Breast epithelium (tissue), 4 donors: ENCODE results near the gene TLE7. TPM values are rescaled to one million over a fixed set of nuclear protein-coding genes. Genes with fewer than 3 reads are reported as not detected.

Experiments used
- DNase-seq, 2 donors: peaks; one replicate each; pipeline ENCODE4 v3.0.0-alpha.2; 2019; ENCODE audit warnings: low spot score in 2 of 2
- H3K27ac ChIP-seq, 2 donors: fragments of 200-600 bp; sonication (generic) in 1 of 2; one replicate each; pipeline ENCODE4 v1.5.1; 2016 to 2019; ENCODE audit warnings: mild to moderate bottlenecking in 1 of 2
- H3K27me3 ChIP-seq, 2 donors: fragments of 200-600 bp; sonication (generic) in 1 of 2; one replicate each; pipeline versions ENCODE4 v1.5.1 to v1.6.0; 2017 to 2019; ENCODE audit warnings: control low read depth in 1 of 2, mild to moderate bottlenecking in 1 of 2
- H3K36me3 ChIP-seq: fragments of 200-600 bp; one replicate; pipeline ENCODE4 v1.5.1; 2019
- H3K4me1 ChIP-seq, 2 donors: fragments of 200-600 bp; sonication (generic); one replicate each; pipeline ENCODE4 v1.5.1; 2016 to 2019; ENCODE audit warnings: control low read depth in 1 of 2
- H3K4me3 ChIP-seq, 3 donors: fragments of 200-600 bp; sonication (generic); 1 replicate in 2 of 3; 2 replicates in 1 of 3; pipeline ENCODE4 v1.5.1; 2016 to 2019; ENCODE audit warnings: mild to moderate bottlenecking in 3 of 3, moderate library complexity in 2 of 3
- H3K9me3 ChIP-seq, 2 donors: fragments of 200-600 bp; sonication (generic) in 1 of 2; one replicate each; pipeline ENCODE4 v1.5.1; 2016 to 2019; ENCODE audit warnings: control low read depth in 1 of 2
- POLR2A ChIP-seq: fragments of 450-650 bp; IDR thresholded peaks from one replicate; pipeline ENCODE4 v1.6.1; 2016; ENCODE audit warnings: antibody characterized with exemption, mild to moderate bottlenecking, moderate library complexity
- POLR2AphosphoS5 ChIP-seq, 3 donors: sonication (generic); formaldehyde crosslinking; IDR thresholded peaks; one replicate each; pipeline ENCODE4 v1.6.1; 2017; ENCODE audit warnings: antibody characterized with exemption in 3 of 3
- intact Hi-C: fragments of 100-400 bp; cut with DNase I; formaldehyde crosslinking; loops from one replicate; pipeline ENCODE4 v1.15.1; 2023; ENCODE audit warnings: low total_unique reads
- total RNA-seq, 3 donors: library from RNA; depleted of rRNA; stranded (reverse); fragments of >200 nt; gene quantifications; one replicate each; pipeline ENCODE4 v1.1.0, GENCODE V29; 2016
- TF ChIP-seq, protein P1 (sequence below), 3 donors: fragments of 450-650 bp; IDR thresholded peaks; one replicate each; pipeline ENCODE4 v1.5.1; 2016 to 2017; ENCODE audit warnings: antibody characterized with exemption in 3 of 3, mild to moderate bottlenecking in 3 of 3, moderate library complexity in 3 of 3

The TLE7 gene
- total RNA-seq, 3 donors from 2014 or later: not detected

DNA sequence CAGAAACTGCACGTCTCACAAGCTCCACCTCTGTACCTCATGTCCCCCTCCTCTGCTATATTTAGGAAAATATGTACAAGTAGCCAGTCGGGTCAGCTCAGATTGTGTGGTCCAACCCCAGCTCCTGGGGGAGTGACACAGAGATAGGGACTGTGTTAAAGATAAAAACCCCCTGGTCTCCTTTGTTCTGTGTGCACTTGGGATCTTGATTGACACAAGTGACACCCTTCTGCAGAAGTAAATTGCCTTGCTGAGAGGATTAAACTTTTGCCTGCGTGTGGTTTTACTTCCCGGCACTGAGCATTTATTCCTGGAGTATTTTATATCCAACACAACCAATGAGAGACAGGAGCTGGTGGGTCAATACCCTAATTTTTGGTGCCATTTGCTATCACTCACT, 37.5 kb downstream of the TLE7 start:
- Histone ChIP-seq H3K4me1 (no peaks in the 10 kb centered on the region), H3K9me3 (no peaks in the 10 kb centered on the region), H3K36me3 (no peaks in the 10 kb centered on the region), H3K4me3 (no peak overlapping the region), H3K27me3 (no peaks in the 10 kb centered on the region), H3K27ac (no peak overlapping the region)
- no peak for DNase-seq
- no peak for TF ChIP-seq POLR2A
- TF ChIP-seq, protein P1, sequence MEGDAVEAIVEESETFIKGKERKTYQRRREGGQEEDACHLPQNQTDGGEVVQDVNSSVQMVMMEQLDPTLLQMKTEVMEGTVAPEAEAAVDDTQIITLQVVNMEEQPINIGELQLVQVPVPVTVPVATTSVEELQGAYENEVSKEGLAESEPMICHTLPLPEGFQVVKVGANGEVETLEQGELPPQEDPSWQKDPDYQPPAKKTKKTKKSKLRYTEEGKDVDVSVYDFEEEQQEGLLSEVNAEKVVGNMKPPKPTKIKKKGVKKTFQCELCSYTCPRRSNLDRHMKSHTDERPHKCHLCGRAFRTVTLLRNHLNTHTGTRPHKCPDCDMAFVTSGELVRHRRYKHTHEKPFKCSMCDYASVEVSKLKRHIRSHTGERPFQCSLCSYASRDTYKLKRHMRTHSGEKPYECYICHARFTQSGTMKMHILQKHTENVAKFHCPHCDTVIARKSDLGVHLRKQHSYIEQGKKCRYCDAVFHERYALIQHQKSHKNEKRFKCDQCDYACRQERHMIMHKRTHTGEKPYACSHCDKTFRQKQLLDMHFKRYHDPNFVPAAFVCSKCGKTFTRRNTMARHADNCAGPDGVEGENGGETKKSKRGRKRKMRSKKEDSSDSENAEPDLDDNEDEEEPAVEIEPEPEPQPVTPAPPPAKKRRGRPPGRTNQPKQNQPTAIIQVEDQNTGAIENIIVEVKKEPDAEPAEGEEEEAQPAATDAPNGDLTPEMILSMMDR (IDR thresholded peaks at IDR 0.05): no peak
- no peak for TF ChIP-seq POLR2AphosphoS5 (IDR thresholded peaks at IDR 0.05)
- intact Hi-C loops: no loop called here

DNA sequence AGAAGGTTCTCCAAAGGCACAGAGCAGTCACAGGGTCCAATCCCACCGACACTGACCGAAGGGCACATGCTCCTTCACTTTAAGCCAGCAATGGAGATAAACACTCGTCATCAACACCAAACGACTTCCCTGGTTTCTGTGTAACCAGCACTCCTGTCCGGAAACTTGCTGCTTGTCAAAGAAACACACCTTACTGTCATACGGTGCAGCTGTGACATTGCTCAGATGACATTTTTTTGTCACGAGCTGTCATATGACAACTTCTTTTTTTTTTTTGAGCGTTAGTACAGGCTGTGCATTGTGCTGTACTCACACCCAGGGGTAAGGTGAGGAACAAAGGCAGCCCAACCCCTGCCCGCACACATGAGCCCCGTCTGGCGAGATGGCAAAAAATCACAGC, 39.2 kb downstream of the TLE7 start:
- intact Hi-C loops: no loop called here
- TF ChIP-seq POLR2AphosphoS5 (IDR thresholded peaks at IDR 0.05) (no peak), POLR2A (no peak)
- TF ChIP-seq, protein P1 (IDR thresholded peaks at IDR 0.05): no peak
- no peak overlapping the region for H3K4me3 ChIP-seq
- no peak for DNase-seq
- no peaks in the 10 kb centered on the region for H3K4me1 ChIP-seq
- H3K27me3 ChIP-seq: no peaks in the 10 kb centered on the region
- H3K36me3 ChIP-seq: no peaks in the 10 kb centered on the region
- no peaks in the 10 kb centered on the region for H3K9me3 ChIP-seq
- no peak overlapping the region for H3K27ac ChIP-seq

DNA sequence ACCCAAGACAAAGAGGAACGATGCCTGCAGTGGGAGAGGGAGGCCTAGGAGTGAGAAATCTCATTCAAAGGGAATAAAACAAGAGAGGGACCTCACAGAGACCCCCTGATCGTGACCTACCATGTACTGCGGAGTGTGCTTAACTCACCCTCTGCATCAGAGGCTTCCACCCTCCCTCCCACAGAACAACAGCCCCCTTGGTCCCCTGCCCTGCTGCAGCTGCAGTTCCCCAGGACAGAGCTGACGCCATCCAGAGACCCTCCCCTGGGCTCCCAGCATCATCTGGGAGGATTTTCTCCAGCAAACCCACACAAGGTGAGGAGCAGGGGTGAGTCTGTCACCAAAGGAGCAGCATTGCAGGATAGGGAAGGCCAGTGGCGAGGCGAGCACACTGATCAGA, 39.8 kb downstream of the TLE7 start:
- Histone ChIP-seq H3K9me3 (no peaks in the 10 kb centered on the region), H3K27ac (no peak overlapping the region), H3K27me3 (no peaks in the 10 kb centered on the region), H3K4me1 (no peaks in the 10 kb centered on the region), H3K36me3 (no peaks in the 10 kb centered on the region), H3K4me3 (no peak overlapping the region)
- TF ChIP-seq POLR2AphosphoS5 (IDR thresholded peaks at IDR 0.05) (no peak), POLR2A (no peak)
- TF ChIP-seq, protein P1 (IDR thresholded peaks at IDR 0.05): no peak
- intact Hi-C loops: no loop called here
- no peak for DNase-seq

DNA sequence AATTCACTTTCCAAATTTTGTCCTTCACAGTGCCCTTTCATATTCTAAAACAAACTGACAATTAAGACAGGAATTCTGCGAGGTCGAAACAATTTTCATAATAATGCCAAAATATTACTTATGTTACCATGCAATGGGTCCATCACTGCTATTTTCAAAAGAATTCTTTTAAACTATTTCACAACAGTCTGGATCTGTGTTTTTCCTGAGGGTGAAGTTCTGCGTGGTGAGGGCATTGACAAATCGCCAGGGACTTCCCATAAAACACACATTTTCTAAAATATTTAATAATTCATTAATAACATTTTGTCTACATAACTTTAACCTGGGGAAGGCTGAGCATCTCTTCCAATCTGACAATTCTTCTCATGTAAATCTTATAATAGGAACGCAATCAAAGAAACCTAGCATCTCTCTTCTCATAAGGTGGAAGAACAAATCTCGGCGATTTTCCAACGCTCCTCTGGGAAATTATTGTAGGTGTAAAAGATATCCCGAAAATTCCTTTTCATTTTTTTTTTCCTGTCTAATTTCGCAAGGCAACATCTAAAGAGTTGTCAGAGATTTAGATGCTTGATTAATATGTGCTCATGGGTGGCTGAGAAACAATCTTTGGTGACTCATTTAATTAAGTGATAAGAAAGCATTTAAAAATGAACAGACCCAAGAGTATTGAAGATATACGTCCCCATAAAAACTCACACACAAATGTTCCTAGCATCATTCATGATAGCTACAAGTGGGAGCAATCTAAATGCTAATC, 41.9 kb downstream of the TLE7 start:
- H3K9me3 ChIP-seq: no peaks in the 10 kb centered on the region
- intact Hi-C loops: no loop called here
- no peaks in the 10 kb centered on the region for H3K27me3 ChIP-seq

DNA sequence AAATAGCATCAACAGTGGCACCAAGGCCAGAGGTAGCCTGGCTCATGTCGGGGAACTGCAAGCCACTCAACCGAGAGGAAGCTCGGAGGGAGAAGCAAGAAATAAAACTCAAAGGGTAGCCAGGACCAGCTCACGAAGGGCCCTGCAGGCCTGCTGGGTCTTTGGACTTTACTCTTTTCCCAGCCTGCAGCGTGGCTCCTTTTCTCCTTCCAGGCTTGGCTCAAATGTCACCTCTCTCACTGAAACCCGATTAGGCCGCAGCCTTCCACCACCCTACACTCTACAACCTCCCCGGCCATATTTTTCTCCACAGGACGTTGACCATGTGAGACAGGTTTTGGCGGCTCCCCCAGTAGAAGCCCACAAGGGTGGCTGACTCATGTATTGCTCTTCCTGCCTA, 45.3 kb downstream of the TLE7 start:
- no peak overlapping the region for H3K27ac ChIP-seq
- no peaks in the 10 kb centered on the region for H3K36me3 ChIP-seq
- intact Hi-C loops: no loop called here
- H3K4me1 ChIP-seq: no peaks in the 10 kb centered on the region
- H3K4me3 ChIP-seq: no peak overlapping the region
- DNase-seq: no peak
- H3K9me3 ChIP-seq: no peaks in the 10 kb centered on the region
- H3K27me3 ChIP-seq: no peaks in the 10 kb centered on the region
- TF ChIP-seq, protein P1 (IDR thresholded peaks at IDR 0.05): no peak
- TF ChIP-seq POLR2AphosphoS5 (IDR thresholded peaks at IDR 0.05) (no peak), POLR2A (no peak)

More for the DNA sequence above, 41.9 kb downstream of the TLE7 start:
- Histone ChIP-seq H3K4me1 (no peaks in the 10 kb centered on the region), H3K36me3 (no peaks in the 10 kb centered on the region), H3K27ac (no peak overlapping the region), H3K4me3 (no peak overlapping the region)
- DNase-seq: no peak
- TF ChIP-seq POLR2A: no peak
- TF ChIP-seq, protein P1 (IDR thresholded peaks at IDR 0.05): no peak
